GM12865 (cell line): ENCODE data around the gene NIPBL.

Experiments used
- DNase-seq: peaks from one replicate; pipeline ENCODE4 v3.0.0; 2010; ENCODE audit warnings: low read depth
- H3K4me3 ChIP-seq: 2 replicates; pipeline ENCODE4 v1.5.1; 2011; ENCODE audit warnings: mild to moderate bottlenecking, low read depth, low read length, control low read depth
- CTCF ChIP-seq: IDR thresholded peaks from 2 replicates; pipeline ENCODE4 v1.5.1; 2011; ENCODE audit warnings: low read length, control low read depth, low read depth, inconsistent platforms; ENCODE audit not compliant: insufficient read depth; ENCODE audit errors: missing control alignments

Gene NIPBL

DNA sequence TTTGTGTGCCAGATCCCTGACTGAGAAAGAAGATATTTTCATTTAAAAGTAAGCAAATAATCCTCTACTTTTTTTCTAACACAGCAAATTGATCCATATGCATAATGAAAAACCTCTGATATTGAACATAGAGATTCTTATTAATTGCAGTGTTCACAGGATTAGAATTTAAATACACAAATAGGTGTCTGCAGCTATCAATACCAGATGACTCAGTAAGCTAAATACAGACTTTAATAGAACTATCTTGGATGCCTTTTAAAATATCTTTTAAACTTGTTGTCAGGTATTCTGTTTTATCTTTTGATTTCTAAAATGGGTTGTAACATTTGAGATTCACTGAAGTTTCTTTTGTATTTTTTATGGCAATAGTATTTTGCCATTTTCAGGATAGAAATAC lies 43.1 kb downstream of the NIPBL start:
- DNase-seq = no peak
- H3K4me3 ChIP-seq = no peak overlapping the region
- TF ChIP-seq CTCF = no peak

DNA sequence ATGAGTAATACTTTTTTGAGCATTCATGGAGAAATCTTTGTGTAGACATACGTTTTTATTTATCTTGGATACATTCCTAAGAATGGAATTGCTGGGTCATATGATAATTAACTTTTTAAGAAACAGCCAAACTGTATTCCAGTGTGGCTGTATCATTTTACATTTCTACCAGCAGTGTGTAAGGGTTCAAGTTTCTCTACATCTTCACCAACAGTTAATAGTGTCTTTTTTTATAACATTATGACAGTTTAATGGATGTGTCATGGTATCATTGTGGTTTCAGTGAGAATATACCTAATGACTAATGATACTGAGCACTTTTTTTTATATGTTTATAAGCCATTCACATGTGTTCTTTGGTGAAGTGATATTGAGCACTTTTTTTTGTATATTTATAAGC lies 52.4 kb downstream of the NIPBL start:
- no peak for TF ChIP-seq CTCF
- H3K4me3 ChIP-seq = no peak overlapping the region
- DNase-seq = no peak

- DNase-seq = no peak
- no peak overlapping the region for H3K4me3 ChIP-seq
- TF ChIP-seq CTCF = no peak
These were observed 52.9 kb downstream of the NIPBL start for GRCh38 chr5:36929438-36929837.

- H3K4me3 ChIP-seq = no peak overlapping the region
- no peak for DNase-seq
- TF ChIP-seq CTCF = no peak
These were observed 55.5 kb downstream of the NIPBL start for GRCh38 chr5:36932056-36932455.

DNA sequence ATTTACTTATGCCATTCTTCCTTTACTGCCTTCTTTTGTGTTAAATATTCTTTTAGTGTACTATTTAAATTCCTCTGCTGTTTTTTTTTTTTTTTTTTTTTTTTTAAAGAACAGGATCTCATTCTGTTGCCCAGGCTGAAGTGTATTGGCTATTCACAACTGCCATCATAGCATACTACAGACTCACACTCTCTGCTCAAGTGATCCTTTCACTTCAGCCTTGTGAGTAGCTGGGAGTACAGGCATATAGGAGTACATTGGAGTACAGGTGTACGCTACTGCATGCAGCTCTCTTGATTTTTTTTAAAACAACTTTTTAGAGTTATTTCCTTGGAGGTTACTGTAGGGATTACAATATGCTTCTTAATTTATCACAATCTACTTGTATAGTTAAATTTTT lies 56.1 kb downstream of the NIPBL start:
- no peak for TF ChIP-seq CTCF
- no peak for DNase-seq

DNA sequence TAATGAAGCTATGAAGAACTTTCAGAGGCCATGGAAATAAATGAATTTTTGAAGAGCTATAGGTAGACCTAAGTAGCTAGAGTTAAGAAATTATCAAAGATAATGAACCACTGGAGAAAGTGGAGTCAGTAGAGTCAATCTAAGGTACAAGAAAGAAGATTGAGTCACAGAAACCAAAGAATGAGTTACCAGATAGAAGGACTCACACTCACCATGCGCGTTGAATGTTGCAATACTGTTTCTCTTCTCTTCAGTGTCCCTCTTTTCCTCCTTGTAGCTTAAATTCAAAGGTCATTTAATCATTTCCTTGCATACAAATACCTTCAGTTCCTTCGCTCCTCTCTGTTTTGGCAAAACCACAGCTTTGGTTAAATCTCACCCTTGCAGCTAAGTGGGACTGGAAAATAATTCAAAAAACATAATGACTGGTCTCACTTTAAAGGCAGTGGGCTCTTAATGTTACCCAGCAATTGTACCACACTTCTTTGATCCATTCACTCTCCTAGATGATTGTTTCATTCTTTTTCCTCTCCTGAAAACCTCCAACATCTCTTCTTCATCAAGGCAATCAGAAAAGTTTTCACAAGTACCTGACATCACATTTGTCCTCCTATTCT lies 58.3 kb downstream of the NIPBL start:
- TF ChIP-seq CTCF = no peak
- H3K4me3 ChIP-seq = no peak overlapping the region
- DNase-seq = no peak

More for the DNA sequence above, 56.1 kb downstream of the NIPBL start:
- no peak overlapping the region for H3K4me3 ChIP-seq

GRCh38 chr5:36935805-36936204 lies 59.2 kb downstream of the NIPBL start:
- DNase-seq = no peak
- H3K4me3 ChIP-seq = no peak overlapping the region
- no peak for TF ChIP-seq CTCF
